HUES48 (cell line): ENCODE measurements around the gene ZFP92.

ENCODE experiments used
- H3K27ac ChIP-seq: one replicate; pipeline ENCODE4 v1.7.0; 2013; ENCODE audit warnings: low read depth, low read length, inconsistent platforms
- H3K27me3 ChIP-seq: 2 replicates; pipeline ENCODE4 v1.6.1; 2013; ENCODE audit warnings: mild to moderate bottlenecking, low read length; ENCODE audit not compliant: control insufficient read depth, insufficient read depth
- H3K36me3 ChIP-seq: 2 replicates; pipeline ENCODE4 v1.6.1; 2013; ENCODE audit warnings: low read length; ENCODE audit not compliant: control insufficient read depth, insufficient read depth
- H3K4me1 ChIP-seq: 2 replicates; pipeline ENCODE4 v1.6.1; 2013; ENCODE audit warnings: mild to moderate bottlenecking, low read length; ENCODE audit not compliant: control insufficient read depth, insufficient read depth
- H3K4me3 ChIP-seq: 2 replicates; pipeline ENCODE4 v1.5.1; 2013; ENCODE audit warnings: mild to moderate bottlenecking, low read depth, low read length
- H3K9ac ChIP-seq: 2 replicates; pipeline ENCODE4 v1.6.1; 2013; ENCODE audit warnings: mild to moderate bottlenecking, low read depth, low read length, moderate library complexity
- H3K9me3 ChIP-seq: 2 replicates; pipeline ENCODE4 v1.6.1; 2013; ENCODE audit warnings: low read length; ENCODE audit not compliant: control insufficient read depth, insufficient read depth

The ZFP92 gene

GRCh38 chrX:153457827-153458466, 46.7 kb downstream of the ZFP92 start:
- H3K9me3 ChIP-seq: peaks cover 47% of the 10 kb centered on the region
- H3K27me3 ChIP-seq: no peaks in the 10 kb centered on the region
- H3K4me1 ChIP-seq: no peaks in the 10 kb centered on the region
- no peak overlapping the region for H3K4me3 ChIP-seq
- no peak overlapping the region for H3K27ac ChIP-seq
- H3K36me3 ChIP-seq: 0 out of 2 replicates have a peak, but pooled peaks cover 14% of the 10 kb centered on the region
- no peak overlapping the region for H3K9ac ChIP-seq

GRCh38 chrX:153458476-153458875, 47.2 kb downstream of the ZFP92 start:
- H3K9me3 ChIP-seq: peaks cover 46% of the 10 kb centered on the region
- H3K36me3 ChIP-seq: 0 out of 2 replicates have a peak, but pooled peaks cover 16% of the 10 kb centered on the region
- no peak overlapping the region for H3K27ac ChIP-seq
- H3K4me1 ChIP-seq: no peaks in the 10 kb centered on the region
- H3K27me3 ChIP-seq: no peaks in the 10 kb centered on the region
- no peak overlapping the region for H3K9ac ChIP-seq
- no peak overlapping the region; the same call in 1 of the 2 replicates for H3K4me3 ChIP-seq

GRCh38 chrX:153459986-153460385, 48.7 kb downstream of the ZFP92 start:
- Histone ChIP-seq H3K27ac (no peak overlapping the region), H3K36me3 (0 out of 2 replicates have a peak, but pooled peaks cover 19% of the 10 kb centered on the region), H3K9me3 (peaks cover 52% of the 10 kb centered on the region)

GRCh38 chrX:153460826-153461225, 49.6 kb downstream of the ZFP92 start:
- Histone ChIP-seq H3K36me3 (0 out of 2 replicates have a peak, but pooled peaks cover 17% of the 10 kb centered on the region), H3K4me3 (no peak overlapping the region), H3K27me3 (no peaks in the 10 kb centered on the region), H3K27ac (no peak overlapping the region), H3K4me1 (no peaks in the 10 kb centered on the region), H3K9me3 (peaks cover 46% of the 10 kb centered on the region), H3K9ac (no peak overlapping the region)

More at GRCh38 chrX:153459986-153460385, 48.7 kb downstream of the ZFP92 start:
- Histone ChIP-seq H3K4me1 (no peaks in the 10 kb centered on the region), H3K4me3 (no peak overlapping the region), H3K27me3 (no peaks in the 10 kb centered on the region), H3K9ac (no peak overlapping the region)
